ENCODE measurements around the gene PARP15.

DNA sequence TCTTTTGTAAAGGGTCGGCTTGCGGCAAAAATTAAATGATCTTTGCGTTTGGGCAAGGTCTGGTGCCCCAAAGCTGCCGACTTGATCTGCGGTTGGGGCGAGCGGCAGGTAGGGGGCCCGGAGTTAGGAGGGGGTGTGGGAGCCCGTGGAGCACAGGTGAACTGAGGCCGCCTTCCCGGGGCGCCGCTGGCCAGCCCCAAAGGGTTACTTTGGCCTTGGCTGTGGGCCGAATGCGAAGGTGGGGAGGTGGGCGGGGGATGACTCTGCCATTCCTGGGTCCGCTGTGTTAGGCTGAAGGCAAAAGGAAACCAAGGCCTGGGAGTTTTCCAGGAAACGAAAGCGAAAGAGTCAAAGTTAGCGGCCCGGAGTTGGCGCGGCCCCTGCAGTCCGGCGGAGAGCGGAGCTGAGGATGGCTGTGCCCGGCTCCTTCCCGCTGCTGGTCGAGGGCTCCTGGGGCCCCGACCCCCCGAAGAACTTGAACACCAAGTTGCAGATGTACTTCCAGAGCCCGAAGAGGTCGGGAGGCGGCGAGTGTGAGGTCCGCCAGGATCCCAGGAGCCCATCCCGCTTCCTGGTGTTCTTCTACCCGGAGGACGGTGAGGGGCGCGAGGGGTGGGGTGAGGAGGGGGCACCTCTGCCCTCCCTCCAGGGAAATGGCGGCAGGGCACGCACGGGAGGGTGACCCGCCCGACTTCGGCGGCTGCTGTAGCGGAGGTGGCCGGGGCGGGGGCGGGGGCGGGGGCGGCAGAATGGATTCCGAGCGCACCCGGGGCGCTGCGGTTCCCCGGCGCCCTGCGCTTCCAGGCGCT lies 103.2 kb downstream of the PARP15 start, which contains the start of gene PARP14:
- TF ChIP-seq, protein P1, sequence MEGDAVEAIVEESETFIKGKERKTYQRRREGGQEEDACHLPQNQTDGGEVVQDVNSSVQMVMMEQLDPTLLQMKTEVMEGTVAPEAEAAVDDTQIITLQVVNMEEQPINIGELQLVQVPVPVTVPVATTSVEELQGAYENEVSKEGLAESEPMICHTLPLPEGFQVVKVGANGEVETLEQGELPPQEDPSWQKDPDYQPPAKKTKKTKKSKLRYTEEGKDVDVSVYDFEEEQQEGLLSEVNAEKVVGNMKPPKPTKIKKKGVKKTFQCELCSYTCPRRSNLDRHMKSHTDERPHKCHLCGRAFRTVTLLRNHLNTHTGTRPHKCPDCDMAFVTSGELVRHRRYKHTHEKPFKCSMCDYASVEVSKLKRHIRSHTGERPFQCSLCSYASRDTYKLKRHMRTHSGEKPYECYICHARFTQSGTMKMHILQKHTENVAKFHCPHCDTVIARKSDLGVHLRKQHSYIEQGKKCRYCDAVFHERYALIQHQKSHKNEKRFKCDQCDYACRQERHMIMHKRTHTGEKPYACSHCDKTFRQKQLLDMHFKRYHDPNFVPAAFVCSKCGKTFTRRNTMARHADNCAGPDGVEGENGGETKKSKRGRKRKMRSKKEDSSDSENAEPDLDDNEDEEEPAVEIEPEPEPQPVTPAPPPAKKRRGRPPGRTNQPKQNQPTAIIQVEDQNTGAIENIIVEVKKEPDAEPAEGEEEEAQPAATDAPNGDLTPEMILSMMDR (IDR thresholded peaks at IDR 0.05): peak in 5 of 7 experiments; percentile 8 to 42 (median 21)
- TF ChIP-seq POLR2A (IDR thresholded peaks at IDR 0.05): peak in 2 of 3 donors; percentile 75 to 76
